ENCODE data around the gene WNK4. TPM values are rescaled to one million over a fixed set of nuclear protein-coding genes. Genes with fewer than 3 reads are reported as not detected.
A peak's percentile ranks its signal among the peaks of the same experiment; 100 is the strongest.

WNK4 gene
- total RNA-seq, 1 donor from 2014 or later = 0.29 TPM

GRCh38 chr17:42845556-42845917 is 65.1 kb downstream of the WNK4 start:
- ATAC-seq (ENCODE audit: low read depth) = no peak
- TF ChIP-seq CTCF (IDR thresholded peaks at IDR 0.05) = no peak
- H3K4me3 Mint-ChIP-seq = no peak overlapping the region
- peaks cover 17% of the 10 kb centered on the region for H3K4me1 Mint-ChIP-seq
- no peak overlapping the region for H3K27ac Mint-ChIP-seq
- ChIA-PET POLR2A (interaction anchor here (0.5 to 2.1 kb wide), 9 partner anchors 12 to 1658 kb away, joined by 3 to 8 read pairs (median 3); partner anchors contain the start of genes BECN1, GPATCH8, PSMC3IP and RPL27), CTCF (interaction anchor here (1.5 kb wide), 1 partner anchor 326 kb away, joined by 3 read pairs; no protein-coding TSS in a partner anchor)
- intact Hi-C loops (cut with micrococcal nuclease) = no loop called here
- peaks cover 54% of the 10 kb centered on the region for H3K36me3 Mint-ChIP-seq (ENCODE audit: low read depth)
- H3K9me3 Mint-ChIP-seq = no peaks in the 10 kb centered on the region
- H3K27me3 Mint-ChIP-seq = no peaks in the 10 kb centered on the region
- DNase-seq = no peak

GRCh38 chr17:42845918-42846593 is 65.6 kb downstream of the WNK4 start:
- no peak overlapping the region for H3K4me3 Mint-ChIP-seq
- ATAC-seq (ENCODE audit: low read depth) = peak; percentile 60
- intact Hi-C loops (cut with micrococcal nuclease) = no loop called here
- DNase-seq = no peak
- H3K36me3 Mint-ChIP-seq (ENCODE audit: low read depth) = peaks cover 49% of the 10 kb centered on the region
- no peaks in the 10 kb centered on the region for H3K9me3 Mint-ChIP-seq
- H3K4me1 Mint-ChIP-seq = peaks cover 17% of the 10 kb centered on the region
- H3K27ac Mint-ChIP-seq = peak overlapping the region; percentile 59
- POLR2A ChIA-PET = interaction anchor here (0.6 to 2.1 kb wide), 6 partner anchors 22 to 1657 kb away, joined by 3 to 8 read pairs (median 3); partner anchors contain the start of genes BECN1, GPATCH8, PSMC3IP and RPL27
- TF ChIP-seq CTCF (IDR thresholded peaks at IDR 0.05) = no peak
- no peaks in the 10 kb centered on the region for H3K27me3 Mint-ChIP-seq
- CTCF ChIA-PET = no interaction called here

Other genes starting within 250 kb of the WNK4 start
- gene NAGLU, start 244.4 kb upstream of the WNK4 start, total RNA-seq = 27.8 and 33.9 TPM in 2 replicates
- 0.86 and 1.2 TPM in 2 replicates for gene HSD17B1, start 227.7 kb upstream of the WNK4 start, total RNA-seq
- gene COASY, start 218.5 kb upstream of the WNK4 start, total RNA-seq = 82.4 and 94.9 TPM in 2 replicates
- gene MLX, start 213.5 kb upstream of the WNK4 start, total RNA-seq = 53.4 and 59.7 TPM in 2 replicates
- 9.0 and 10.8 TPM in 2 replicates for gene PSMC3IP, start 202.9 kb upstream of the WNK4 start, total RNA-seq
- gene RETREG3, start 171.2 kb upstream of the WNK4 start, total RNA-seq = 60.0 and 63.5 TPM in 2 replicates
- 25.0 and 26.8 TPM in 2 replicates for gene TUBG1, start 170.9 kb upstream of the WNK4 start, total RNA-seq
- 8.6 and 9.4 TPM in 2 replicates for gene TUBG2, start 121.3 kb upstream of the WNK4 start, total RNA-seq
- 0.80 and 1.4 TPM in 2 replicates for gene PLEKHH3, start 103.6 kb upstream of the WNK4 start, total RNA-seq
- gene CCR10, start 98.8 kb upstream of the WNK4 start, total RNA-seq = 1.2 and 1.4 TPM in 2 replicates
- gene CNTNAP1, start 98.1 kb upstream of the WNK4 start, total RNA-seq = 16.4 and 21.3 TPM in 2 replicates
- gene EZH1, start 35.6 kb upstream of the WNK4 start, total RNA-seq = 74.7 and 81.6 TPM in 2 replicates
- not detected in 2 replicates for gene RAMP2, start 19.4 kb upstream of the WNK4 start, total RNA-seq
- gene VPS25, start 7.2 kb upstream of the WNK4 start, total RNA-seq = 49.7 and 49.8 TPM in 2 replicates
- 41.4 and 48.0 TPM in 2 replicates for gene COA3, start 18.1 kb downstream of the WNK4 start, total RNA-seq
- gene CNTD1, start 18.3 kb downstream of the WNK4 start, total RNA-seq = not detected in 2 replicates
- 113 and 118 TPM in 2 replicates for gene BECN1, start 43.7 kb downstream of the WNK4 start, total RNA-seq
- gene PSME3, start 52.8 kb downstream of the WNK4 start, total RNA-seq = 136 and 141 TPM in 2 replicates
- 2.0 and 3.9 TPM in 2 replicates for gene AOC2, start 64.0 kb downstream of the WNK4 start, total RNA-seq
- gene AOC3, start 70.6 kb downstream of the WNK4 start, total RNA-seq = 0.64 and 1.4 TPM in 2 replicates
- not detected in 2 replicates for gene G6PC1, start 120.2 kb downstream of the WNK4 start, total RNA-seq
- 63.6 and 70.4 TPM in 2 replicates for gene AARSD1, start 183.8 kb downstream of the WNK4 start, total RNA-seq
- gene PTGES3L, start 199.5 kb downstream of the WNK4 start, total RNA-seq = 1.4 and 2.0 TPM in 2 replicates
- 28.3 and 30.9 TPM in 2 replicates for gene RUNDC1, start 200.0 kb downstream of the WNK4 start, total RNA-seq
- gene RPL27, start 217.8 kb downstream of the WNK4 start, total RNA-seq = 1,189 and 1,266 TPM in 2 replicates
- 41.9 and 50.5 TPM in 2 replicates for gene IFI35, start 226.2 kb downstream of the WNK4 start, total RNA-seq
- 34.4 and 38.5 TPM in 2 replicates for gene VAT1, start 241.8 kb downstream of the WNK4 start, total RNA-seq
- gene RND2, start 244.6 kb downstream of the WNK4 start, total RNA-seq = 0.05 and 0.13 TPM in 2 replicates